HT-29 (cell line): Measurements from ENCODE around the gene AHCYL1. TPM values are rescaled to one million over a fixed set of nuclear protein-coding genes. Genes with fewer than 3 reads are reported as not detected.

Source experiments
- DNase-seq: peaks from one replicate; pipeline ENCODE4 v3.0.0-alpha.2; 2015; ENCODE audit warnings: low spot score
- total RNA-seq: library from RNA; depleted of rRNA; stranded (reverse); fragments of >200 nt; shearing (Covaris generic); gene quantifications from 2 replicates; pipeline ENCODE4 v1.2.3, GENCODE V29; 2014

Gene AHCYL1
- total RNA-seq, 1 experiment from 2014 or later: 48.7 TPM

DNA sequence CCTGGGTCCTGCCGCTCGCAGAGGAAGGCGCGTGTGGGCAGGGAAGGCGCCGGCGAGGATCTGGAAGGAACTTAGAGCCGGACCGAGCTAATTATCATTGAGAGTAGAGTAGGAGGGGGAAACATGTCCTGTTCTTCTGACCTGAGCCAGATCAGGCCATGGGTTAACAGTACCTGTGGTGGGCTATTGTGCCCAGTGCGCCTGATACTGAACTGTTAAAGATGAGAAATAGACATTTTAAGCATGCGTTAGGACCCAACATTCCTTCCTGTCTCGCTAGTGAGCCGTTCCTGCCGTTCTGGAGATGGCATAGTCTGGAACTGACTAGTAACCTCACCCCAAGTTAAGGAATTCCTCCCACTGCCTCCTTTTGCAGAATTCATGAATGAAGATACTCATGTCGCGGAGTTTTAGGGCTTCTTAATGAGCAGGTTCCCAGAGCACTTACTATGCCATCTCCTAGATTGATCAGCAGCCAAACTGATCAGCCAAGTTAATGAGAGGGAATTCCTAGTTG, 50.7 kb downstream of the AHCYL1 start:
- DNase-seq: no peak

DNA sequence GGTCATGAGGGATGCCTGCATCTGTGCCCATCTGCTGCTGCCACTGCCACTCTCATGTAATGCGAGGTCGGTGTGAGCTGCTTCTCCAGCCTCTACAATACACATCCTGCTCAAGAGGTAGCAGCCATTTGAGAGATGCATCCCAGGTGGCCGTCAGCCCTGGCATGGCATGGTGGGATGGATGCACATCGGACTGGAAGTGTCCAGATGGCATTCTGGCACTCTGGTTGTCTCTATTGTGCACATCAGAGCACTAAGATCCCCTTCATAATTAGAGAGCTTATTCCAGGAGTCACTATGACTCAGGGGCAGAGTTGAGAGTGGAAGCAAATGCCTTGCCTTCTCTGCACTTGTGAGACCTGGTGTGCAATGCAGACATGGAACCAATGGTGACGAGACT, 53.7 kb downstream of the AHCYL1 start:
- DNase-seq: no peak

DNA sequence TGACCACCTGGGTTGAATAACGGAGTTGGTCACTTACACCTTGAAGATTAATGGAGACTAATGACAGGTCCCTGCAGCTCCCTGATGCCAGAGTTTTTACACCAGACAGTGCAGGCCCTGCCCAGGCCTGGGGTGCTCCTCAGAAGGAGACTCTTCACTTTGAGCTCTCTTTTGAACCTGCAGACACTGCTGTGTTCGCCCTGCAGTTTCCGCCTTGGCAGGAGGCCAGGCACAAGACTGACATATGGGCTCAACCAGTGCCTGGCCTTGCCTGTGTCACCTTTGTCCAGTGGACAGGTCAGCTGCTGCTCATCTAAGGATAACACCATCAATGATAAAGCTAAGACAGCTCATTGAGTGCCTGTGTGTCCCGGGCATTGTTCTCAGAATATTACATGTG, 55.1 kb downstream of the AHCYL1 start:
- DNase-seq: no peak

DNA sequence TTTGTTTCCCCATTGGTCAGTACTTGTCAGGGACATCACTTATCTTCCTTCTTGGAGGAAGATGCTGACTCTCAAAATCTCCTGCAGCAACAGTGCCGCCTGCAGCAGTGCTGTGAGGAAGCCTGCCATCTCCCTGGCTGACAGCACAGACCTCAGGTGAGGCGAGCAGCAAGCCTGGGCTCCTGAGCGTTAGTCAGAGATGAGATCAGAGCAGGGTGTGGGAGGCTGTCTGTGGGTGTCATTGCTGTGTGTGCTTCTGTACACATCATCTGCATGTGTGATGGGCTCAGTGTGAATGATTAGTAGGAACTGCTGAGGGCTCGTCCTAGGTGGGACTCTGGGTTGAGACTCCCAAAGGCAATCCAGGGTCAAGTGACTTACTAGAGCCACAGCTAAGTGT, 56.0 kb downstream of the AHCYL1 start:
- DNase-seq: no peak

DNA sequence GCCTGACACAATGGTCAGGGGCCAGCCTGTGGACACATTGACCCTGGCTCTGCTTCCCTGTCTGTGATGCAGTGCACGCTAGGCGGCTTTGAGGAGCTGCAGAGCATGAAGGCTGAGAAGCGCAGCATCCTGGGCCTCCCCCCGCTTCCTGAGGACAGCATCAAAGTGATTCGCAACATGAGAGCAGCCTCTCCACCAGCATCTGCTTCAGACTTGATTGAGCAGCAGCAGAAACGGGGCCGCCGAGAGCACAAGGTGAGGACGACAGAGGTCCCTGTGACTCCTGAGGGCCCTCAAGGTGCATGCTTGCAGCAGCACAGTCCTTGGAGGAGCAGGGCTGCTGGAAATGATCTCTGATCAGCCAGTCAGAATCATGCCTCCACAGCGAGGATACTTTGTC, 58.5 kb downstream of the AHCYL1 start:
- no peak for DNase-seq

DNA sequence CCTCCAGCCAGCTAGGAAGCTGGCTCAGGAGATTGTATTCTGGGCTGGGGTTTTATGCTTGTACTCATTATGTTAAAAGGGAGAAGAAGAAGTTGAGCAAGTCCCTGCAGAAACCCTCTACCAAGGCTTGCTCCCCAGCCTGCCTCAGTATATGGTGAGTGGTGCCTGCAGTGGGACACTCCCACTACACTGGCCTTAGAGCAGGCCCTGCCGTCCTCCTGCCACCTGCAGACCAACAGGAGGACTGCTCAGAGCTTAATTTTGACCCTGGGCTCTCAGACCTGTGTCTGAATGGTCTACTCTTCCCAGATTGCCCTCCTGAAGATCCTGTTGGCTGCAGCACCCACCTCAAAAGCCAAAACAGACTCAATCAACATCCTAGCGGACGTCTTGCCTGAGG, 62.9 kb downstream of the AHCYL1 start:
- DNase-seq: no peak

DNA sequence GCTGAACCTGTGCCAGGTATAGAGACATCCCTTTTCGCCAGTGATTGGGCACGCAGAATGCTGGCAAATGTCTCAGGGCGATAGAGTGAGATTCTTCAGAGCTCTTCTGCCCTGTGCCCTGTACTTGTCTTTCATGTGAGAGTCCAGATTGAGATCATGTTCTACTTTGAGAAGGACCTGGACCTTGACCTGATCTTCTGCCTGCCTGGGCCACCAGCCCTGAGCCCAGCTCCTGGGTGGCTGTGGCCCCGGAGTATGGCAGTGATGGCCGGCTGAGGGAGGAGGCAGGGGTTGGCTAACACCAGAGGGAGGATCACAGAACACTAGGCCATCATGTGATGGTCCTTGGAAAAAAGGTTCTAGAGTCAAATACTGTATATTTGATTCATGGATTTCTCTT, 63.7 kb downstream of the AHCYL1 start:
- DNase-seq: no peak

DNA sequence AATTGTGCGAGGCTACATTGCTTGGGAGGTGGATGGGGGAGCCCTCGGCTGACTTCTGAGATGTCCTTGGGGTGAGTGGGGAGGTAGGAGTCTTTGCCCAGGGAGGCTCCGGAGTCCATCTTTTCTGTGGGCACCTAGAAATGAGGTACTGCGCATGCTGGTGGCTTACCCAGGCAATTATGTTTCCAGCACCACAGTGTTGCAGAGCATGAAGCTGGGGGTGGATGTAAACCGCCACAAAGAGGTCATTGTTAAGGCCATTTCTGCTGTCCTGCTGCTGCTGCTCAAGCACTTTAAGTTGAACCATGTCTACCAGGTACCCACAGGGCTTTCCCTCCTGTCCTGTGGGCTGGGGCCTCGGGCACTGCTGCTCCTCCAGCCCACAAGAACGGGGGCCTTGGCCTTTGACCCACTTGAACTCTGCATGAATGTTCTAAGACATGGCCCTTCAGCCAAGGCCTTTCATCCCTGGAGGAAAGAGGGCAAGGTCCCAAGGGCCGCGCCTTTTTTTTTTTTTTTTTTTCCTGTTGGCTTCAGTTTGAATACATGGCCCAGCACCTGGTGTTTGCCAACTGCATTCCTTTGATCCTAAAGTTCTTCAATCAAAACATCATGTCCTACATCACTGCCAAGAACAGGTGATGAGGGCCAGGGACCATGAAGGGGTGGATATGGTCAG, 64.5 kb downstream of the AHCYL1 start:
- no peak for DNase-seq

DNA sequence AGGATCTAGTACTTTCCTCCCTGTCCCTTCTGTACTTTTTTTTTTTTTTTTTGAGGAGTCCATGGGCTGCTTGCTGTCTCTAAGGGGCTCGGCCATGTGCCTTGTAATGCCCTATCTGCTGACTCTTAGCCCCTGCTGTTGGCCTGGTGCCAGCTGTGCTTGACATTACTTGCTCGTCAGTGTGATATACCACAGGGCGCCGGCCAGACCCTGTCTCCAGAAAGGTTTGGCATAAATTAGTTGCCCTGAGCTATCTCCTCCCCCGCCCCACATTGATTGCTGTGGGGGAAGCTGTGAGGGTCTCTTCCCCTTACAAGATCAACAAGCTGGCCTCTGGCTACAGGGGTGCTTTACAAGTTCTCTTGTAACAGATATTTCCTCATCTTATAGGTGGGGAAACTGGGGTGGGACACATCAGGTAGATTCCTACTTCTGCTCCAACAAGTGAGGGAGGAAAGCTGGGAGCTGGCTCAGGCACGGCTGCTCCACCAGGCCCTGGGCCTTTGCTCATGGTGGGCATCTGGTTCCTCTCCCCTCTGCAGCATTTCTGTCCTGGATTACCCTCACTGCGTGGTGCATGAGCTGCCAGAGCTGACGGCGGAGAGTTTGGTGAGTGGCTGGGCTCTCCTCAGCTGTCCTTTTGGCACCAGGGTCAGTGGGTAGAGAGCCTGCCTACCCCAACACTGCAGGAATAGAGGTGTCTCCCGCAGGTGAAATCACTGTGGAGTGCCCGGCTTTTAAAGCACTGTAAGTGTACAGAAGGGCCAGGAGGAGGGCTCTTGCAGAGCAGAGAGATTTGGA, 65.4 kb downstream of the AHCYL1 start:
- DNase-seq: no peak

DNA sequence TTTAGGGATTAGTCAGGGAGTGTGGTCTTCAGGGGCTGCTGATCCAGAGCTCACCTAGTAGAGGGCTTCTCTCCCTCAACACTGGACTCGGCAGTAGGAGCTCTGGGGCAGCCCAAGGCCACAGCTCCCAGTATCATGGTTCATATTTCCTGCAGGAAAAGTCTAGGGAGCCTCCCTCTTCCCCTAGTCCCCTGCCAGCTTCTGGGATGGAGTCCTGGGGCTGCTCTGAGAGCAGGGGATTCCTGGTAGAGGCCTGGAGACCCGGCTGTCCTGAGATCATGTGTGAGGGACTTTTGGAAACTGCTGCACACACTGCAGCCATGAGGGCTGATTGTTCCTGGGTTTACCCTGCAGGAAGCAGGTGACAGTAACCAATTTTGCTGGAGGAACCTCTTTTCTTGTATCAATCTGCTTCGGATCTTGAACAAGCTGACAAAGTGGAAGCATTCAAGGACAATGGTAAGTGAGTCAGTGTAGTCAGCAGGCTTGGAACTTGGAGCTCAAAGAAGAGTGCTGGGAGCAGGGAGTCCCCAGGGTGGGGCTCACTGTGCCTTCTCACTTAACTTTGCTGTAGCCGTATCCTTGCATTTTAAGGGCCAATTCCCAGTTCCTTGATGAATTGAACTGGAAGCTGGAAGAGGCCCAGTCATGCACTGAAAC, 66.2 kb downstream of the AHCYL1 start:
- DNase-seq: no peak

DNA sequence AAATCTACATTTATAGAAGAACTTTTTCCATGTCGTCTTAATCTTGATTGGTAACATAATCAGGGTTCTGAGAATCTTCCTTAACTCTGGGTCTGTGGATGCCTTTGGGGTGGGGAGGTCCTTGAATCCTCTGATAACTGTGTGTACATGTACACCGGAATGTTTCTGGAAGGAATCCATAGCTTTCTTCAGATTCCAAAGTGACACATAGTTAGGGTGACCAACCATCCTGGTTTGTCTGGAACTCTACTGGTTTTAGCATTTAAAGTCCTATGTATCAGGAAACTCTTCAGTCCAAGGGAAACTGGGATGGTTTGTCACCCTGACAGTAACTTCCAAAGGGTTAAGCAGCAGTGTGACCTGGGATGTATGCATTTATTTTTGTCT, 66.7 kb downstream of the AHCYL1 start:
- DNase-seq: no peak

DNA sequence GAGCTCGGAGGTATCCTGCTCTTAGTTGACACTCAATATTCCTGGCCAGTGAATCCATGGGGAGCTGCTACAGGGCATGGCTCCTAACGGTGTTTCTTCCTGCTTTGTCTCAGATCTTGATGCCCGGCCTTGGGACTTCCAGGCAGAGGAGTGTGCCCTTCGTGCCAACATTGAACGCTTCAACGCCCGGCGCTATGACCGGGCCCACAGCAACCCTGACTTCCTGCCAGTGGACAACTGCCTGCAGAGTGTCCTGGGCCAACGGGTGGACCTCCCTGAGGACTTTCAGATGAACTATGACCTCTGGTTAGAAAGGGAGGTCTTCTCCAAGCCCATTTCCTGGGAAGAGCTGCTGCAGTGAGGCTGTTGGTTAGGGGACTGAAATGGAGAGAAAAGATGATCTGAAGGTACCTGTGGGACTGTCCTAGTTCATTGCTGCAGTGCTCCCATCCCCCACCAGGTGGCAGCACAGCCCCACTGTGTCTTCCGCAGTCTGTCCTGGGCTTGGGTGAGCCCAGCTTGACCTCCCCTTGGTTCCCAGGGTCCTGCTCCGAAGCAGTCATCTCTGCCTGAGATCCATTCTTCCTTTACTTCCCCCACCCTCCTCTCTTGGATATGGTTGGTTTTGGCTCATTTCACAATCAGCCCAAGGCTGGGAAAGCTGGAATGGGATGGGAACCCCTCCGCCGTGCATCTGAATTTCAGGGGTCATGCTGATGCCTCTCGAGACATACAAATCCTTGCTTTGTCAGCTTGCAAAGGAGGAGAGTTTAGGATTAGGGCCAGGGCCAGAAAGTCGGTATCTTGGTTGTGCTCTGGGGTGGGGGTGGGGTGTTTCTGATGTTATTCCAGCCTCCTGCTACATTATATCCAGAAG, 69.2 kb downstream of the AHCYL1 start:
- DNase-seq: peak; percentile 66

DNA sequence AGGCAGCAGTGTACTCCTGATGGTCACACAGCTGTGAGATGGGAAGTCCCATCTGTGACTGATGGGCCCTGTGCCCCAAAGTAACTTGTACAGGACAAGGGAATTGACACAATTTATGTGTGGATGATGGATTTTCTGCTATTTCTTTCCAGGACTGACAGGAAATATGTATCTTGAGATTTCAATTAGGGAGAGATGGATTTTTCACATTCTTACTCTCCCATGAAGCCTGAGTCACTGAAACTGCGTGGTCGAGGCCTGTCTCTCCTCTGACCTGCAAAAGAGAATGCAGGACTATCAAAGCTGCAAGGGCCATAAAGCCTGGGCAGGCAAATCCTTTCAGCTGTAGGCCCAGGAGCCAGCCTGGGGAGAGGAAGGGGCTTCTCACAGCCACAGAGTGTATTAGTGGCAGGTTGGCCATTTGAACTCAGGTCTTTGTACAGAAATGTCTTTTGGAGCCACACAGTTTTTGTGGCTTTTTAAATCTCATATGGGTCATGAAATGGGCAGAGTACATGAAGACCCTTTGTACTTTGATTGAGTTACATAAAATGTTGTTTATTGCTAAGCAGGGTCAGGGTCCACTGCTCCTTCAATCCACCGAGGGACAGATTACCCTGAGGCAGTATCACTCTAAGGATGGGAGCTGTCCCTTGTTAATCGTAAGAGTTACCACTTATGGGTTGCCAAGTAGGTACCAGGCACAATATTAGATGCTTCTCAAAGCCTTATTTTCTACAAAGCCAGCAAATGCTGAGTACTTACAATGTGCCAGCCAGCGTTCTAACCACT, 71.1 kb downstream of the AHCYL1 start:
- no peak for DNase-seq

DNA sequence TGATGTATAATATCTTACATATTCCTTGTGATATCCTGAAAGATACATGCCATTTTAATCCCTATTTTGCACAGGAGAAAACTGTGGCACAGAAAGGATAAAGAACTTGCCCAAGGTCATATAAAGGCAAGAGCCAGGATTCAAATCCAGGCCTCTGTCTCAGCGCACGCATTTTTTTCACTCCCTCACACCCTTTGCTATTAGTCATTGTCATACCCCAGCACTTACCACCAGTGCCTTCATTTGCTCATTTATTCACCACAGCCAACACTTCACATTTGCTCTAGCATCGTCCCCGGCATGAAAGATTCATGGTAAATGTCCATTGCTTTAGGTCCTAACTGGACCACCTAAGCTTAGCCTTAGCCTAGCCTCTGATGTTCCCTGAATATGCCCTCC, 71.7 kb downstream of the AHCYL1 start:
- DNase-seq: no peak

DNA sequence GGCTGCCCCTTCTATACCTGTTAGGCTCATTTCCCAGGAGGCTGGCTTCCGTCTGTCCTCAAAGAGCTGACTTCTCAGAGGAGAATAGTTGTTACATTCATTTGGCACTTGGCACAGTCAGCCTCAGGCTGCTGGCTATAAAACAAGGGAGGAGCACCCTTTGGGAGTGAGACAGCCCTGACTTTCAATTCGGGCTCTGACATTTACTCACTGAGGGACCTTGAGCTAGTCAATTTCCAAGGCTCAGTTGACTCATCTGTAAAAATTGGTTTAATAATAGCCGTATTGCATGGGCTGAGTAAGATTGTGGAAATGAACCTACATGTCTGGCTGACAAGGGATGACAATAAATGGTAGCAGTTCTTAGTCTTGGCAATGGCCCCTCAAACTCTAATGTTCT, 72.2 kb downstream of the AHCYL1 start:
- no peak for DNase-seq

DNA sequence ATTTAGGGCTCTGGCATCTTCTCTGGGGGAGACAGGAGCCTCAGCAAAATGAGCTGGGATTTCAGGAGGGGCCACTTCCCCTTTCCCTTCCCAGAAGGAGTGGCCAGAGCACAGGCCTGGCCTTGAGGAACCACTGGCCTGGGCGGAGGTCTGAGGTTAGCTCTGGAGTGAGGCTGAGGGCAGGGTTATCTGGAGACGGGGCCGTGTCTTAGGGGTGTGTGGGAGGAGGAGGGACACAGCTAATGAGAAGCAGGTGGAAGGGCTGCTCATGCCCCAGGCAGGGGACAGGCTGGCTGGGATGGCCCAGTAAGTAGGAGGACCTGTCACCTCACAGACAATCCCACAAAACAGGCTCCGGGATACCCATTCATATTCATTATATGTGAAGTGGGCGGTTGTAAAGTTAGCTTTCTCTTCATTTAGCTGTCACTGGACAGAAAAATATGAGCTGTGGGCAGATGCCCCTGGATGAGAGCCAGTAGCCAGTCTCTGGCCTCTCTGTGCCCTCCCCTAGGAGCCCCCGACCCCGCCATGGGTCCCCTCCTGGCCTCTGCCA, 73.5 kb downstream of the AHCYL1 start:
- no peak for DNase-seq

DNA sequence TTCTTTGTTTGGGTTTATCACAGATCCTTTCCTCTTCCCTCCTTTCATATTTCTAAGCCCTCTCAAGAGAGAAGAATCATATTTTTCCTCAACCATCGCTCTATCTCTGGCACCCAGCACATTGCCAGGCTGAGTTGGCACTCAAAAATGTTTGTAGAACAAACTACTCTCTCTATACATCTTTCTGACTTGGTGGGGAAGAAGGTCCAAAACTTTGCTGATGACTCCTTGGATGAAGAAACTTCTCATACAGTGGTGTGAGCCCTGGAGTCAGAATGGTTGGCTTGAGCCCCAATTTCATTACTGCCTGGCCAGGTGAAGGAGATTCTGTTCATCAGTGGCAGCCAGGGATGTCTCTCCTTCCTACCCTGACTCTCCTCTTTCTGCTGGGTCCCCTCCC, 74.0 kb downstream of the AHCYL1 start:
- DNase-seq: no peak

DNA sequence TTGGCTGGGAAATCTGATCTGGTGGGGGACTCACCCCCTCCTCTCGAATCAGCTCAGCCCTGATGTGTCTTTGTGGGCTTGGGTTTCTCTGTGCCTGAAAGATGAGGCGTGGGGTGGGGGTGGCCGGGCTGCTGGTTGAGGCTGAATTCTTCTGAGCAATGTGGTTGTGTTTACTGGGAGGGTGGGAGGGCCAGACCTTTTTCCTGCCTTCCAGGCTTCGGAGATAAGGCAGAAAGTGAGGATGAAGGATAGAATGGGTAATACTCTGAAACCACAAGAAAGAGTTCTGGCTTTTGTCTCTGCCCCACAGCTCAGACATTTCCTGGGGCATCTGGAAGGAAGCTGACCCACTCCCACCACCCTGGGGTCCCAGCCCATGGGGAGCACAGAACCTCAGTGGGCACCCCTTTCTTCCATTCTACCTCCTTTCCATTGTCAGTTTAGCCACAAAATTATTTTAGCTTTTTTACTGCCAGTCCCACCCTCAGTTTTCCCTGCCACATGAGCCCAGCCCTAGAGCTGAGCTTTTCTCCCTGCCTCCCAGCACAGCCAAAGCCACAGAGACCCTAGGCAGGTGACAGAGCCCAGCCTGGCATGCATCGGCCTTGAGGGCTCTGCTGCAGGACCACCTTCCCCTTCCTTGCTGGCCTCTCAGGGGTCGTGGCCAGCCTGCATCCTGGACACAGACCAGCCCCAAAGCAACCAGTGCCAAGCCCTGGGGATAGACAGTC, 74.7 kb downstream of the AHCYL1 start:
- no peak for DNase-seq

DNA sequence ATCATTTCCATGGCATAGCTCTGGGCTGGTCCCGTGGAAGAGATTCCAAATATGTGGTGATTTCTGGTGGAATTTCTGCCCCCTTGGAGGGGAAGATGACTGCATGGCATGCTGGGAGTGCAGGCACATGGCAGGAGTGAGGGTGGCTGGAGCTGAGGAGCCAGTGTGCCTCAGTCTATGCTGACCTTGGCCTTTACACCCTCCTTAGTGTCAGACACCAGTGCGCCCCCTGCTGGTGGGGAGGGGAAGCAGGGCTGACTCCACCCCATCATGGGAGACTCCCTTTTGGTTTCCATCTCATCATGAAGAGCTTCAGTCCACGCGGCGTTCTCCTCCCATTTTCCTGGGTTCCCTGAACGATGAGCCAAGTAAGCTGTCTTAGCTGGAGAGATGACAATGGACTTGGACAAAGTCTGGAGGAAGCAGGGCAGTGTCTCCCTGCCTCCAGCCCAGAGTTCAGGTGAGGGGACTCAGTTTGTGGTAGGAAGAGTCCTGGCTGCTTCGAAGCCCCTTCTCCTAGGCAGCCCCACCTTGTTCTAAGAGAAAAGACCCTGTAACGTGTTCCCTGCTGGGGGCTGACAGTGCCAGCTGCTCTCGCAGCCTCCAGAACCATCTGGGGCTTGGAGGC, 75.6 kb downstream of the AHCYL1 start:
- DNase-seq: peak; percentile 38
